ENCODE results near the gene ZDHHC6.

Gene ZDHHC6

GRCh38 chr10:112446855-112447619 is at the start of gene ZDHHC6, which contains the start of gene VTI1A:
TSS of gene ZDHHC6 (minus strand) at chr10:112446914. CDS start at chr10:112445436, 1,478 bp downstream.
TSS of gene VTI1A (plus strand) at chr10:112447215. CDS start at chr10:112447374, 159 bp downstream.
- TF ChIP-seq GATA2 (IDR thresholded peaks at IDR 0.05; ENCODE audit: low read depth, low read length) (peak; percentile 89), GATA3 (IDR thresholded peaks at IDR 0.05; ENCODE audit: low read depth, low read length) (no peak)

- TF ChIP-seq GATA2 (IDR thresholded peaks at IDR 0.05; ENCODE audit: low read depth, low read length) (no peak), GATA3 (IDR thresholded peaks at IDR 0.05; ENCODE audit: low read depth, low read length) (no peak)
These were observed 46.0 kb upstream of the ZDHHC6 start for GRCh38 chr10:112492736-112493135.

- TF ChIP-seq GATA2 (IDR thresholded peaks at IDR 0.05; ENCODE audit: low read depth, low read length): no peak
- no peak for TF ChIP-seq GATA3 (IDR thresholded peaks at IDR 0.05; ENCODE audit: low read depth, low read length)
These were observed 44.4 kb upstream of the ZDHHC6 start for GRCh38 chr10:112491144-112491543.

- TF ChIP-seq GATA2 (IDR thresholded peaks at IDR 0.05; ENCODE audit: low read depth, low read length): peak; percentile 81
- TF ChIP-seq GATA3 (IDR thresholded peaks at IDR 0.05; ENCODE audit: low read depth, low read length): peak; percentile 62
These were observed 43.8 kb upstream of the ZDHHC6 start for GRCh38 chr10:112490545-112490944.

GRCh38 chr10:112487964-112488363 is 41.2 kb upstream of the ZDHHC6 start:
- TF ChIP-seq GATA3 (IDR thresholded peaks at IDR 0.05; ENCODE audit: low read depth, low read length) (no peak), GATA2 (IDR thresholded peaks at IDR 0.05; ENCODE audit: low read depth, low read length) (no peak)

DNA sequence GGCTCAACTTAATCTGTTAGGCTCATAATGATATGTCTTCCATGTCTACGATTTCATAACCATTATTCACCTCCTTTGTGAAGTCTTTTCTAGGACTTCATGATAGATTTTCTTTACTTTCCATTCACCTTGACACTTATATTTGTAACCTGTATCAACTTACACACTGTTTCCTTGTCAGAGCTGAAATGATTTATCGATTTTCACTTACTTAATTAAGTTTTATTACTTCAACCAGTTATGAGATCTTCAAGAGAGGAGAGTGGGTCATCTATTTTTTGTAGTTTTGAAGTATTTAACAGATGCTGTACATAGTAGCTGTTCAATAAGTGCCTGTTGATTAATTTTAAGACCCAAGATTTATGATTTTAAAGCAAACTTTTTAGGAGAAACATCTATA is 37.7 kb upstream of the ZDHHC6 start:
- no peak for TF ChIP-seq GATA2 (IDR thresholded peaks at IDR 0.05; ENCODE audit: low read depth, low read length)
- TF ChIP-seq GATA3 (IDR thresholded peaks at IDR 0.05; ENCODE audit: low read depth, low read length): no peak

GRCh38 chr10:112481602-112482001 is 34.9 kb upstream of the ZDHHC6 start:
- no peak for TF ChIP-seq GATA2 (IDR thresholded peaks at IDR 0.05; ENCODE audit: low read depth, low read length)
- TF ChIP-seq GATA3 (IDR thresholded peaks at IDR 0.05; ENCODE audit: low read depth, low read length): no peak

- TF ChIP-seq GATA3 (IDR thresholded peaks at IDR 0.05; ENCODE audit: low read depth, low read length) (0 out of 2 replicates have a peak, but pooled peaks have one; percentile 35), GATA2 (IDR thresholded peaks at IDR 0.05; ENCODE audit: low read depth, low read length) (no peak)
These were observed 29.0 kb upstream of the ZDHHC6 start for GRCh38 chr10:112475575-112476218.

DNA sequence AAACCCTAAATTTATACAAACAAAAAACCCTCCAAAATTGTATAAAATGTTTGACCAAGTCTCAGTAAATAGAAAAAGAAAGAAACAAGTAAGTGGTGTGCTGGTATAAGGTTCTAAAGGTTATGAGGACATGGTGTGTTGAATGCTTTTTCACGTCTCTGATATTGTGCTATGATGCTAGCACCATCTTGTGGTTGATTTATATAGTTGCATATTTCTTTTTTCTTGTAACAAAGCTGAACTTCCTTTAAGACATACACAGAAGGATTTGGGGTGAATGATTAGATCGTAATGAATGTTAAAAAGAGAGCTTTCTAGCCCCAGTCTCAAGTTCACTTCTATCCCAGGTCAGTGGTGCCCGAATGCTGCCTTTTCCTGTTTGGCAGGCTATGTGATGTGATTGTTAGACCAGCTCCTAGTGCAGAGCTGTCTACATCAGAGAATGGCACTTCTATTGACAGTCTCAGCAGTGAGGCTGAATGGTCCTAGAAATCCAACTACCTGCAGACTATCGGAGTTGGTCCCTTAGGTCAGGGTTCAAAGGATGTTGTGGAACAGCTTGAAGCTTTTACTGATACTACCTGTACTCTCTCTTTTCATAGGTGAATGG is 25.3 kb upstream of the ZDHHC6 start:
- TF ChIP-seq GATA3 (IDR thresholded peaks at IDR 0.05; ENCODE audit: low read depth, low read length): no peak

DNA sequence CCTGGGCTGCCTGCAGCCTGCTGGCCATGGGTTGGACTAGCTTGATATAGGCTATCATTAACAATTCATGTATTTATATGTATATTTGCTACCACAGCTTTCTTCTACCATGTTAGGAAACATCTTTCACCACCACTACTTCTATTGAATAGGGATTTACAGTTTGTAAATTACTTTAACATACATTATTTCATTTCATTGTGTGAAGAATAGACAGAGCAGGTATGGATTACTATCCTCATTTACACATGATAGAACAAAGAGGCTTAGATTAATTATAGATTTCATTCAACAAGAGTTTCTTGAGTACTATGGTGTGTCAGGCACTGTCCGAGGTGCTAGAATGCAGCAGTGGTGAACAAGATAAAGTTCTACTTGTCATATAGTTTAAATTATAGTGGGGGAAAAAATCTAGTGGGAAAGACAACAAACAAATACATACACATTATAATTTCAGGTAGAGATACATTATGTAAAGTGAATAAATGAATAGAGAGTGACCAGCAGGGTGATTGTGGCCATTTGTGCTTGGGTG is 20.9 kb upstream of the ZDHHC6 start:
- TF ChIP-seq GATA2 (IDR thresholded peaks at IDR 0.05; ENCODE audit: low read depth, low read length) (no peak), GATA3 (IDR thresholded peaks at IDR 0.05; ENCODE audit: low read depth, low read length) (no peak)

GRCh38 chr10:112466802-112467201 is 20.1 kb upstream of the ZDHHC6 start:
- TF ChIP-seq GATA2 (IDR thresholded peaks at IDR 0.05; ENCODE audit: low read depth, low read length): no peak

DNA sequence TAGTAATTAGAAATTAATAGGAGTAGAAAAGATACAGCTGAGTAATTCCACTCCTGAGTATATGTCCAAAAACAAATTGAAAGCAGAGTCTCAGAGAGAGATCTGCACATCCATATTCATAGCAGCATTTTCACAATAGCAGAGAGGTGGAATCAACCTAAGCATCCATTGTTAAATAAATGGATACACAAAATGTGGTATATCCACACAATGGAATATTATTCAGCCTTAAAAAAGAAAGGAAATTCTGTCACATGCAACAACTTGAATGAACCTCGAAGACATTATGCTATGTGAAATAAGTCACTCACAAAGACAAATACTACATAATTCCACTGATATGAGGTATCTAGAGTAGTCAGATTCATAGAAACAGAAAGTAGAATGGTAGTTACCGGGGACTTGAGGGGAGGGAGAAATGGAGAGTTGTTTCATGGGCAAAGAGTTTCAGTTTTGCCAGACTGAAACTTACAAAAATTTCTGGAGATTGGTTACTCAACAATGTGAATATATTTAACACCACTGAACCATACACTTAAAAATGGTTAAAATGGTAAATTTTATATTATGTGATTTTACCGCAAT is 18.7 kb upstream of the ZDHHC6 start:
- TF ChIP-seq GATA3 (IDR thresholded peaks at IDR 0.05; ENCODE audit: low read depth, low read length): no peak
- TF ChIP-seq GATA2 (IDR thresholded peaks at IDR 0.05; ENCODE audit: low read depth, low read length): no peak

DNA sequence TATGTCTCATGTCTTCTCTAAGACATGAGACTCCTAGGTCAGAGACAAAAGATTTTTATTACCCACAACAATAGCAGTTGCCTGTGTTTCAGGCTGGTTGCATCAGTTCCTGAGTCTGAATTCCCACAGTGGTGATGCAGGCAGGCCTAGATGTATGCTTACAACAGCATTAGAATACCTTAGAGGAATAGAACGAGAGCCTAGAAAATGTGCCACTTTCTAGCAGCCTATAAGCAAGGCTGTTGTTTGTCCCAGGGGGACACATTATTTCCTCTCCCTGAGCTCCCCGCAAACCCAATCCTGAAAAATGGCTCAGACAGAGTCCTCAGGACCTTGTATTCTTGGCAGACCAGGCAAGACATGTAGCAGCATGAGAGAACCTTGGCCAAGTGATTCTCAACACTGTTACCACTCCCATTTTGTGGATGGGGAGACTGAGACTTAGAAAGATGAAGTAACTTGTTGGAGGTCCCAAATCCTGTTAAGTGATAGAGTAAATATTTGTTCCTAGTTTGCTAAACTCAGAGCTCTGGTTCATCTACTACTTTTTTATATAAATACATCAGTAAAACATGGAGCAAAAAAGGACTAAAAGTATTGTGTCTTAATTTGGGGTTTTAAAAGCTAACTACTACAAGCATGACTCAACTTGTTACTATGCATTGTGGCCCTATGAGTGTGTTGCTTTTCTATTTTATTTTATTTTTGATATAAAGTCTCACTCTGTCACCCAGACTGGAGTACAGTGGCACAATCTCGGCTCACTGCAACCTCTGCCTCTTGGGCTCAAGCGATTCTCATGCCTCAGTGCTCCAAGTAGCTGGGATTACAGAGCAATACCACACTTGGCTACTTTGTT is 14.5 kb upstream of the ZDHHC6 start:
- no peak for TF ChIP-seq GATA3 (IDR thresholded peaks at IDR 0.05; ENCODE audit: low read depth, low read length)
- TF ChIP-seq GATA2 (IDR thresholded peaks at IDR 0.05; ENCODE audit: low read depth, low read length): no peak
